HCT116 (cell line): ENCODE measurements around the gene SLC31A1. TPM values are rescaled to one million over a fixed set of nuclear protein-coding genes. Genes with fewer than 3 reads are reported as not detected.

Experiments used
- ATAC-seq: fragments of 200-7000 bp; cut with Tn5 transposase; 2 replicates; pipeline ENCODE4 v1.9.1; 2020; ENCODE audit warnings: mild to moderate bottlenecking, moderate library complexity
- BruUV-seq: library from RNA; stranded (reverse); fragments of 400-500 nt; replicated peaks from 2 replicates; lab custom pipeline; 2021; lab: Mats Ljungman, UMichigan
- CTCF ChIA-PET: fragments of 300-600 bp; sonication (Branson Sonifier 250); formaldehyde crosslinking; loops from one replicate; lab custom pipeline; 2021; ENCODE audit warnings: antibody characterized with exemption; lab: Charles Lee
- POLR2A ChIA-PET: fragments of 300-600, 350-600 bp; sonication (Branson Sonifier 250); formaldehyde crosslinking; loops from one replicate; lab custom pipeline; 2021; ENCODE audit warnings: antibody characterized with exemption; lab: Charles Lee
- RAD21 ChIA-PET, 2 experiments: fragments of 300-600 bp; sonication (Branson Sonifier 250); formaldehyde crosslinking; loops; one replicate each; lab custom pipeline; 2023; ENCODE audit warnings: low total read pairs in 2 of 2; ENCODE audit not compliant: uncharacterized antibody in 2 of 2, unreplicated experiment in 2 of 2, low non-redundant PET in 1 of 2; lab: Charles Lee
- DNase-seq: peaks from one replicate; pipeline ENCODE4 v3.0.0-alpha.2; 2010; ENCODE audit warnings: low read depth, low spot score
- H2AFZ ChIP-seq: fragments of 200-600 bp; shearing (Covaris generic), sonication (generic); 2 replicates; pipeline ENCODE4 v1.6.1; 2017; ENCODE audit warnings: low read depth, mixed run types, mixed read lengths, antibody characterized with exemption, low read length; ENCODE audit not compliant: poor library complexity, severe bottlenecking
- H3K27ac ChIP-seq: 2 replicates; pipeline ENCODE4 v1.5.1; 2012; ENCODE audit warnings: low read depth, low read length
- H3K27me3 ChIP-seq: fragments of 200-600 bp; sonication (generic); 2 replicates; pipeline ENCODE4 v1.6.1; 2016; ENCODE audit warnings: mixed run types, low read length, mixed read lengths; ENCODE audit not compliant: insufficient read depth
- H3K36me3 ChIP-seq, 2 experiments: fragments of 200-500 bp in 1 of 2; fragments of 200-600 bp in 1 of 2; sonication (Bioruptor generic) in 1 of 2; sonication (generic) in 1 of 2; 2 replicates each; pipeline versions ENCODE4 v1.5.1 to v1.6.1; 2014 to 2016; ENCODE audit warnings: low read length in 2 of 2, inconsistent platforms in 1 of 2, mixed read lengths in 1 of 2, mixed run types in 1 of 2; ENCODE audit not compliant: insufficient read depth in 2 of 2, control insufficient read depth in 1 of 2
- H3K4me1 ChIP-seq, 2 experiments: fragments of 200-600 bp in 1 of 2; sonication (generic) in 1 of 2; 2 replicates each; pipeline versions ENCODE4 v1.5.1 to v1.6.1; 2012 to 2017; ENCODE audit warnings: low read length in 2 of 2, inconsistent platforms in 1 of 2, mild to moderate bottlenecking in 1 of 2, mixed read lengths in 1 of 2, mixed run types in 1 of 2, moderate library complexity in 1 of 2; ENCODE audit not compliant: insufficient read depth in 2 of 2, control insufficient read depth in 1 of 2
- H3K4me2 ChIP-seq: fragments of 200-600 bp; sonication (generic); 2 replicates; pipeline ENCODE4 v1.6.1; 2017; ENCODE audit warnings: mixed run types, low read length, mixed read lengths
- H3K4me3 ChIP-seq, 2 experiments: fragments of 200-600 bp in 1 of 2; sonication (generic) in 1 of 2; replicated peaks in 1 of 2; 2 replicates each; pipeline ENCODE4 v1.5.1; 2011 to 2016; ENCODE audit warnings: low read length in 2 of 2, control low read depth in 1 of 2, low read depth in 1 of 2, mild to moderate bottlenecking in 1 of 2, mixed read lengths in 1 of 2, mixed run types in 1 of 2
- H3K79me2 ChIP-seq: fragments of 200-600 bp; sonication (generic); 2 replicates; pipeline ENCODE4 v1.6.1; 2017; ENCODE audit warnings: mild to moderate bottlenecking, mixed run types, low read length, moderate library complexity, mixed read lengths; ENCODE audit not compliant: insufficient read depth
- H3K9ac ChIP-seq: fragments of 200-600 bp; sonication (generic); 2 replicates; pipeline ENCODE4 v1.6.1; 2016; ENCODE audit warnings: low read length, mixed read lengths
- H3K9me2 ChIP-seq: fragments of 200-600 bp; sonication (generic), shearing (Covaris generic); 2 replicates; pipeline ENCODE4 v1.6.1; 2017; ENCODE audit warnings: mixed run types, mild to moderate bottlenecking, moderate library complexity; ENCODE audit not compliant: insufficient read depth
- H3K9me3 ChIP-seq, 2 experiments: fragments of 200-500 bp in 1 of 2; fragments of 200-600 bp in 1 of 2; sonication (Bioruptor generic) in 1 of 2; sonication (generic) in 1 of 2; 2 replicates each; pipeline ENCODE4 v1.6.1; 2014 to 2017; ENCODE audit warnings: low read length in 2 of 2, mixed read lengths in 2 of 2, inconsistent platforms in 1 of 2, low read depth in 1 of 2, mild to moderate bottlenecking in 1 of 2, mixed run types in 1 of 2, moderate library complexity in 1 of 2; ENCODE audit not compliant: control insufficient read depth in 1 of 2, insufficient read depth in 1 of 2
- H4K20me1 ChIP-seq: fragments of 200-600 bp; sonication (generic), shearing (Covaris generic); 2 replicates; pipeline ENCODE4 v1.6.1; 2017; ENCODE audit warnings: mixed run types, mild to moderate bottlenecking, moderate library complexity; ENCODE audit not compliant: insufficient read depth
- ATF3 ChIP-seq: IDR thresholded peaks from 2 replicates; pipeline ENCODE4 v1.6.1; 2012
- CBX3 ChIP-seq: IDR thresholded peaks from 2 replicates; pipeline ENCODE4 v1.6.1; 2012; ENCODE audit warnings: low read depth
- CEBPB ChIP-seq: IDR thresholded peaks from 2 replicates; pipeline ENCODE4 v1.6.1; 2012; ENCODE audit warnings: low read depth
- EGR1 ChIP-seq: IDR thresholded peaks from 2 replicates; pipeline ENCODE4 v1.6.1; 2012; ENCODE audit warnings: low read depth
- ELF1 ChIP-seq: IDR thresholded peaks from 2 replicates; pipeline ENCODE4 v1.6.1; 2012; ENCODE audit warnings: low read depth, borderline replicate concordance
- EZH2 ChIP-seq: fragments of 200-600 bp; sonication (generic); IDR thresholded peaks from 2 replicates; pipeline ENCODE4 v1.6.1; 2017; ENCODE audit warnings: antibody characterized with exemption, mixed run types
- EZH2phosphoT487 ChIP-seq: fragments of 200-600 bp; IDR thresholded peaks from 2 replicates; pipeline ENCODE4 v1.6.1; 2018; ENCODE audit warnings: antibody characterized with exemption, borderline replicate concordance
- FOSL1 ChIP-seq: IDR thresholded peaks from 2 replicates; pipeline ENCODE4 v1.6.1; 2012; ENCODE audit warnings: low read depth
- JUND ChIP-seq: IDR thresholded peaks from 2 replicates; pipeline ENCODE4 v1.6.1; 2012
- POLR2A ChIP-seq: IDR thresholded peaks from 2 replicates; pipeline ENCODE4 v1.7.0; 2011; ENCODE audit warnings: borderline replicate concordance; ENCODE audit not compliant: insufficient read depth, insufficient read length; ENCODE audit errors: extremely low read depth
- POLR2AphosphoS5 ChIP-seq: IDR thresholded peaks from 2 replicates; pipeline ENCODE4 v1.6.1; 2011; ENCODE audit warnings: mild to moderate bottlenecking, low read depth, low read length, moderate library complexity
- RAD21 ChIP-seq: IDR thresholded peaks from 2 replicates; pipeline ENCODE4 v1.6.1; 2012; ENCODE audit warnings: low read depth, mild to moderate bottlenecking
- REST ChIP-seq: IDR thresholded peaks from 2 replicates; pipeline ENCODE4 v1.6.1; 2012; ENCODE audit warnings: low read depth
- SIN3A ChIP-seq: IDR thresholded peaks from 2 replicates; pipeline ENCODE4 v1.6.1; 2012; ENCODE audit warnings: low read depth
- SP1 ChIP-seq: IDR thresholded peaks from 2 replicates; pipeline ENCODE4 v1.6.1; 2012; ENCODE audit warnings: low read depth
- SRF ChIP-seq: IDR thresholded peaks from 2 replicates; pipeline ENCODE4 v1.6.1; 2012; ENCODE audit warnings: low read depth
- YY1 ChIP-seq: IDR thresholded peaks from 2 replicates; pipeline ENCODE4 v1.6.1; 2011; ENCODE audit warnings: low read length, low read depth, moderate library complexity, mild to moderate bottlenecking; ENCODE audit not compliant: insufficient replicate concordance; ENCODE audit errors: extremely low read depth
- ZBTB33 ChIP-seq: IDR thresholded peaks from 2 replicates; pipeline ENCODE4 v1.6.1; 2011; ENCODE audit warnings: mild to moderate bottlenecking, low read length, moderate library complexity; ENCODE audit not compliant: insufficient replicate concordance; ENCODE audit errors: extremely low read depth
- ZFX ChIP-seq: fragments of 450-650 bp; IDR thresholded peaks from 2 replicates; pipeline ENCODE4 v1.6.1; 2017
- intact Hi-C: fragments of 100-400 bp; cut with micrococcal nuclease; formaldehyde crosslinking; loops from 2 replicates; pipeline ENCODE4 v1.10.0; 2022
- total RNA-seq: library from RNA; stranded (reverse); gene quantifications from one replicate; pipeline ENCODE4 v1.2.1, GENCODE V29; 2021; ENCODE audit not compliant: unreplicated experiment
- TF ChIP-seq, protein P1 (sequence below), 3 experiments: fragments of 200-600 bp in 1 of 3; sonication (generic) in 1 of 3; IDR thresholded peaks in 2 of 3; conservative IDR thresholded peaks in 1 of 3; 2 replicates each; pipeline ENCODE4 v1.5.1; 2012 to 2017; ENCODE audit warnings: low read depth in 2 of 3, low read length in 2 of 3, antibody characterized with exemption in 1 of 3, borderline replicate concordance in 1 of 3, control low read depth in 1 of 3, mild to moderate bottlenecking in 1 of 3, mixed read lengths in 1 of 3, mixed run types in 1 of 3, moderate library complexity in 1 of 3; ENCODE audit not compliant: insufficient read depth in 1 of 3

SLC31A1 gene
- total RNA-seq, 1 experiment from 2014 or later = 24.4 TPM

DNA sequence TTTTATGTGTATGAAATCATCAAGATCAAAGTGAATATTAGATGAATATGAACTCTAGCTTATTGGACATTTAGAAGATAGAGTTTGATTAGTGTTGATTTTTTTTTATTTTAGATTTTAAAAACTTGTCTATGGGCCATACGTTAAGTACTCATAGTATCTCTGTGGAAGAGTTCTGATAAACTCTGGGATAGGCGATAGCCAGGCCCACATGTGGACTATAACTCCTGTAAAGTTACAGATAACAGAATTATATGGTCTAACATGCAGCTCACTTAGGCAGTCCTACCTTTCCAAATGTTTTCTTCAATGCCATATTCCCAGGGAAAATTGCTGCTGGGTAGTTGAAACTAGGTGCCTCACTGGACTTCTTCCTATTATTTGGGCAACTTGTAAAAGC is 10.4 kb downstream of the SLC31A1 start:
- no peaks in the 10 kb centered on the region for H3K27me3 ChIP-seq
- ChIA-PET CTCF (no interaction called here), POLR2A (interaction anchor here (1.7 kb wide), 1 partner anchor 11 kb away, joined by 6 read pairs; the partner anchor contains the start of genes FKBP15 and SLC31A1), RAD21 (no interaction called here)
- intact Hi-C loops = no loop called here
- H3K9me3 ChIP-seq = no peaks in the 10 kb centered on the region
- no peak overlapping the region for H3K4me3 ChIP-seq
- no peaks in the 10 kb centered on the region for H3K9me2 ChIP-seq
- no peak overlapping the region for H3K27ac ChIP-seq
- no peak overlapping the region for H3K4me2 ChIP-seq
- no peak for TF ChIP-seq RAD21
- no peak for TF ChIP-seq ZFX
- no peak for TF ChIP-seq SP1
- TF ChIP-seq ZBTB33 = no peak
- no peak for TF ChIP-seq YY1
- TF ChIP-seq ATF3 = no peak
- TF ChIP-seq EZH2 = no peak
- TF ChIP-seq SIN3A = no peak
- TF ChIP-seq EGR1 = no peak
- TF ChIP-seq CEBPB = no peak
- TF ChIP-seq FOSL1 = no peak
- TF ChIP-seq POLR2AphosphoS5 = no peak
- TF ChIP-seq, protein P1, sequence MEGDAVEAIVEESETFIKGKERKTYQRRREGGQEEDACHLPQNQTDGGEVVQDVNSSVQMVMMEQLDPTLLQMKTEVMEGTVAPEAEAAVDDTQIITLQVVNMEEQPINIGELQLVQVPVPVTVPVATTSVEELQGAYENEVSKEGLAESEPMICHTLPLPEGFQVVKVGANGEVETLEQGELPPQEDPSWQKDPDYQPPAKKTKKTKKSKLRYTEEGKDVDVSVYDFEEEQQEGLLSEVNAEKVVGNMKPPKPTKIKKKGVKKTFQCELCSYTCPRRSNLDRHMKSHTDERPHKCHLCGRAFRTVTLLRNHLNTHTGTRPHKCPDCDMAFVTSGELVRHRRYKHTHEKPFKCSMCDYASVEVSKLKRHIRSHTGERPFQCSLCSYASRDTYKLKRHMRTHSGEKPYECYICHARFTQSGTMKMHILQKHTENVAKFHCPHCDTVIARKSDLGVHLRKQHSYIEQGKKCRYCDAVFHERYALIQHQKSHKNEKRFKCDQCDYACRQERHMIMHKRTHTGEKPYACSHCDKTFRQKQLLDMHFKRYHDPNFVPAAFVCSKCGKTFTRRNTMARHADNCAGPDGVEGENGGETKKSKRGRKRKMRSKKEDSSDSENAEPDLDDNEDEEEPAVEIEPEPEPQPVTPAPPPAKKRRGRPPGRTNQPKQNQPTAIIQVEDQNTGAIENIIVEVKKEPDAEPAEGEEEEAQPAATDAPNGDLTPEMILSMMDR (IDR thresholded peaks at IDR 0.05 in 2 of 3, conservative IDR thresholded peaks at IDR 0.05 in 1 of 3; ENCODE audit: borderline replicate concordance in 1 of 3, insufficient read depth in 1 of 3, low read depth in 2 of 3, low read length in 2 of 3) = no peak
- no peak for TF ChIP-seq EZH2phosphoT487
- no peak for TF ChIP-seq SRF
- no peak for TF ChIP-seq JUND
- TF ChIP-seq POLR2A = no peak
- no peak for TF ChIP-seq REST
- TF ChIP-seq CBX3 = no peak
- TF ChIP-seq ELF1 = no peak
- H3K9ac ChIP-seq = no peak overlapping the region
- H2AFZ ChIP-seq = no peak overlapping the region
- no peaks in the 10 kb centered on the region for H3K4me1 ChIP-seq
- no peak for DNase-seq
- H3K79me2 ChIP-seq = peaks cover 10% of the 10 kb centered on the region; the same call in 1 of the 2 replicates
- H4K20me1 ChIP-seq = no peaks in the 10 kb centered on the region
- no TSS peak for BruUV-seq
- ATAC-seq = no peak
- no peaks in the 10 kb centered on the region for H3K36me3 ChIP-seq
